ENCODE results near the gene KRTAP20-2.

The KRTAP20-2 gene

GRCh38 chr21:30623362-30623761 is 11.6 kb upstream of the KRTAP20-2 start:
- Histone ChIP-seq H3K4me3 (ENCODE audit: low read depth in 1 of 2, low read length in 2 of 2) (no peak overlapping the region), H3K36me3 (ENCODE audit: insufficient read depth, low read length) (no peaks in the 10 kb centered on the region), H3K9ac (ENCODE audit: low read length) (no peak overlapping the region), H3K9me3 (ENCODE audit: low read length) (no peaks in the 10 kb centered on the region), H3K27ac (ENCODE audit: low read depth, low read length) (no peak overlapping the region), H3K4me1 (ENCODE audit: insufficient read depth, low read length) (no peaks in the 10 kb centered on the region), H3K27me3 (ENCODE audit: control insufficient read depth in 1 of 2, insufficient read depth in 2 of 2, low read length in 2 of 2) (no peaks in the 10 kb centered on the region)

- H3K4me3 ChIP-seq (ENCODE audit: low read depth in 1 of 2, low read length in 2 of 2), result no peak overlapping the region
- no peak overlapping the region for H3K27ac ChIP-seq (ENCODE audit: low read depth, low read length)
- H3K4me1 ChIP-seq (ENCODE audit: insufficient read depth, low read length), result peaks cover 5% of the 10 kb centered on the region
- H3K9me3 ChIP-seq (ENCODE audit: low read length), result no peaks in the 10 kb centered on the region
- H3K27me3 ChIP-seq (ENCODE audit: control insufficient read depth in 1 of 2, insufficient read depth in 2 of 2, low read length in 2 of 2), result no peaks in the 10 kb centered on the region
- no peaks in the 10 kb centered on the region for H3K36me3 ChIP-seq (ENCODE audit: insufficient read depth, low read length)
- H3K9ac ChIP-seq (ENCODE audit: low read length), result no peak overlapping the region
Measured at GRCh38 chr21:30625449-30626165, 9.4 kb upstream of the KRTAP20-2 start.

GRCh38 chr21:30628109-30628508 is 6.9 kb upstream of the KRTAP20-2 start:
- peaks cover 5% of the 10 kb centered on the region for H3K4me1 ChIP-seq (ENCODE audit: insufficient read depth, low read length)
- no peak overlapping the region for H3K4me3 ChIP-seq (ENCODE audit: low read depth in 1 of 2, low read length in 2 of 2)
- no peak overlapping the region for H3K9ac ChIP-seq (ENCODE audit: low read length)
- no peak overlapping the region for H3K27ac ChIP-seq (ENCODE audit: low read depth, low read length)
- no peaks in the 10 kb centered on the region for H3K27me3 ChIP-seq (ENCODE audit: control insufficient read depth in 1 of 2, insufficient read depth in 2 of 2, low read length in 2 of 2)
- no peaks in the 10 kb centered on the region for H3K9me3 ChIP-seq (ENCODE audit: low read length)
- H3K36me3 ChIP-seq (ENCODE audit: insufficient read depth, low read length), result no peaks in the 10 kb centered on the region

- Histone ChIP-seq H3K4me1 (ENCODE audit: insufficient read depth, low read length) (peaks cover 5% of the 10 kb centered on the region), H3K27me3 (ENCODE audit: control insufficient read depth in 1 of 2, insufficient read depth in 2 of 2, low read length in 2 of 2) (no peaks in the 10 kb centered on the region), H3K9ac (ENCODE audit: low read length) (no peak overlapping the region), H3K27ac (ENCODE audit: low read depth, low read length) (no peak overlapping the region), H3K4me3 (ENCODE audit: low read depth in 1 of 2, low read length in 2 of 2) (no peak overlapping the region), H3K36me3 (ENCODE audit: insufficient read depth, low read length) (no peaks in the 10 kb centered on the region), H3K9me3 (ENCODE audit: low read length) (no peaks in the 10 kb centered on the region)
Measured at GRCh38 chr21:30629200-30629599, 5.8 kb upstream of the KRTAP20-2 start.

- no peak overlapping the region for H3K9ac ChIP-seq (ENCODE audit: low read length)
- no peaks in the 10 kb centered on the region for H3K27me3 ChIP-seq (ENCODE audit: control insufficient read depth in 1 of 2, insufficient read depth in 2 of 2, low read length in 2 of 2)
- no peaks in the 10 kb centered on the region for H3K4me1 ChIP-seq (ENCODE audit: insufficient read depth, low read length)
- no peaks in the 10 kb centered on the region for H3K9me3 ChIP-seq (ENCODE audit: low read length)
- H3K36me3 ChIP-seq (ENCODE audit: insufficient read depth, low read length), result no peaks in the 10 kb centered on the region
- no peak overlapping the region for H3K27ac ChIP-seq (ENCODE audit: low read depth, low read length)
- no peak overlapping the region for H3K4me3 ChIP-seq (ENCODE audit: low read depth in 1 of 2, low read length in 2 of 2)
Measured at GRCh38 chr21:30638686-30639085, 3.7 kb downstream of the KRTAP20-2 start.

GRCh38 chr21:30642564-30642963 is 7.6 kb downstream of the KRTAP20-2 start, which contains the start of gene KRTAP20-3:
KRTAP20-3 (plus strand) TSS chr21:30642864.
- Histone ChIP-seq H3K4me1 (ENCODE audit: insufficient read depth, low read length) (no peaks in the 10 kb centered on the region), H3K4me3 (ENCODE audit: low read depth in 1 of 2, low read length in 2 of 2) (no peak within 1 kb of the TSS)

GRCh38 chr21:30646904-30647414 is 12.0 kb downstream of the KRTAP20-2 start:
- H3K9ac ChIP-seq (ENCODE audit: low read length), result no peak overlapping the region
- H3K4me3 ChIP-seq (ENCODE audit: low read depth in 1 of 2, low read length in 2 of 2), result no peak overlapping the region
- no peaks in the 10 kb centered on the region for H3K27me3 ChIP-seq (ENCODE audit: control insufficient read depth in 1 of 2, insufficient read depth in 2 of 2, low read length in 2 of 2)
- no peaks in the 10 kb centered on the region for H3K36me3 ChIP-seq (ENCODE audit: insufficient read depth, low read length)
- H3K9me3 ChIP-seq (ENCODE audit: low read length), result no peaks in the 10 kb centered on the region
- no peaks in the 10 kb centered on the region for H3K4me1 ChIP-seq (ENCODE audit: insufficient read depth, low read length)
- H3K27ac ChIP-seq (ENCODE audit: low read depth, low read length), result no peak overlapping the region

More at GRCh38 chr21:30642564-30642963, 7.6 kb downstream of the KRTAP20-2 start, which contains the start of gene KRTAP20-3:
- Histone ChIP-seq H3K36me3 (ENCODE audit: insufficient read depth, low read length) (no peaks in the 10 kb centered on the region), H3K9ac (ENCODE audit: low read length) (no peak within 1 kb of the TSS), H3K27me3 (ENCODE audit: control insufficient read depth in 1 of 2, insufficient read depth in 2 of 2, low read length in 2 of 2) (no peaks in the 10 kb centered on the region), H3K27ac (ENCODE audit: low read depth, low read length) (no peak within 1 kb of the TSS), H3K9me3 (ENCODE audit: low read length) (no peaks in the 10 kb centered on the region)

GRCh38 chr21:30652891-30653290 is 17.9 kb downstream of the KRTAP20-2 start:
- Histone ChIP-seq H3K4me3 (ENCODE audit: low read depth in 1 of 2, low read length in 2 of 2) (no peak overlapping the region), H3K27ac (ENCODE audit: low read depth, low read length) (no peak overlapping the region), H3K27me3 (ENCODE audit: control insufficient read depth in 1 of 2, insufficient read depth in 2 of 2, low read length in 2 of 2) (no peaks in the 10 kb centered on the region), H3K36me3 (ENCODE audit: insufficient read depth, low read length) (no peaks in the 10 kb centered on the region), H3K9ac (ENCODE audit: low read length) (no peak overlapping the region), H3K4me1 (ENCODE audit: insufficient read depth, low read length) (no peaks in the 10 kb centered on the region), H3K9me3 (ENCODE audit: low read length) (no peaks in the 10 kb centered on the region)

- Histone ChIP-seq H3K27me3 (ENCODE audit: control insufficient read depth in 1 of 2, insufficient read depth in 2 of 2, low read length in 2 of 2) (no peaks in the 10 kb centered on the region), H3K9ac (ENCODE audit: low read length) (no peak overlapping the region), H3K4me1 (ENCODE audit: insufficient read depth, low read length) (no peaks in the 10 kb centered on the region), H3K27ac (ENCODE audit: low read depth, low read length) (no peak overlapping the region), H3K9me3 (ENCODE audit: low read length) (no peaks in the 10 kb centered on the region), H3K4me3 (ENCODE audit: low read depth in 1 of 2, low read length in 2 of 2) (no peak overlapping the region), H3K36me3 (ENCODE audit: insufficient read depth, low read length) (no peaks in the 10 kb centered on the region)
Measured at GRCh38 chr21:30668776-30669175, 33.8 kb downstream of the KRTAP20-2 start.

- Histone ChIP-seq H3K27ac (ENCODE audit: low read depth, low read length) (no peak overlapping the region), H3K9me3 (ENCODE audit: low read length) (no peaks in the 10 kb centered on the region), H3K9ac (ENCODE audit: low read length) (no peak overlapping the region), H3K36me3 (ENCODE audit: insufficient read depth, low read length) (no peaks in the 10 kb centered on the region), H3K4me1 (ENCODE audit: insufficient read depth, low read length) (no peaks in the 10 kb centered on the region), H3K27me3 (ENCODE audit: control insufficient read depth in 1 of 2, insufficient read depth in 2 of 2, low read length in 2 of 2) (no peaks in the 10 kb centered on the region), H3K4me3 (ENCODE audit: low read depth in 1 of 2, low read length in 2 of 2) (no peak overlapping the region)
Measured at GRCh38 chr21:30672985-30673650, 38.1 kb downstream of the KRTAP20-2 start.

GRCh38 chr21:30674312-30674711 is 39.3 kb downstream of the KRTAP20-2 start:
- no peaks in the 10 kb centered on the region for H3K9me3 ChIP-seq (ENCODE audit: low read length)
- no peaks in the 10 kb centered on the region for H3K36me3 ChIP-seq (ENCODE audit: insufficient read depth, low read length)
- H3K9ac ChIP-seq (ENCODE audit: low read length), result no peak overlapping the region
- H3K27ac ChIP-seq (ENCODE audit: low read depth, low read length), result no peak overlapping the region
- no peak overlapping the region for H3K4me3 ChIP-seq (ENCODE audit: low read depth in 1 of 2, low read length in 2 of 2)
- no peaks in the 10 kb centered on the region for H3K27me3 ChIP-seq (ENCODE audit: control insufficient read depth in 1 of 2, insufficient read depth in 2 of 2, low read length in 2 of 2)
- H3K4me1 ChIP-seq (ENCODE audit: insufficient read depth, low read length), result no peaks in the 10 kb centered on the region

Measured in muscle layer of colon (tissue), 2 donors.